CD4-positive, alpha-beta T cell treated with Interleukin-10 for 1 hour (primary cell): ENCODE measurements around the gene ABCA2.
"Not testable (repeated sequence)": the region's sequence is repeated elsewhere in the genome, so short reads cannot be mapped to it uniquely, and the experiment has no call there.

Source experiments
- DNase-seq: peaks from one replicate; pipeline ENCODE4 v3.0.0-alpha.2; 2020

The ABCA2 gene

DNA sequence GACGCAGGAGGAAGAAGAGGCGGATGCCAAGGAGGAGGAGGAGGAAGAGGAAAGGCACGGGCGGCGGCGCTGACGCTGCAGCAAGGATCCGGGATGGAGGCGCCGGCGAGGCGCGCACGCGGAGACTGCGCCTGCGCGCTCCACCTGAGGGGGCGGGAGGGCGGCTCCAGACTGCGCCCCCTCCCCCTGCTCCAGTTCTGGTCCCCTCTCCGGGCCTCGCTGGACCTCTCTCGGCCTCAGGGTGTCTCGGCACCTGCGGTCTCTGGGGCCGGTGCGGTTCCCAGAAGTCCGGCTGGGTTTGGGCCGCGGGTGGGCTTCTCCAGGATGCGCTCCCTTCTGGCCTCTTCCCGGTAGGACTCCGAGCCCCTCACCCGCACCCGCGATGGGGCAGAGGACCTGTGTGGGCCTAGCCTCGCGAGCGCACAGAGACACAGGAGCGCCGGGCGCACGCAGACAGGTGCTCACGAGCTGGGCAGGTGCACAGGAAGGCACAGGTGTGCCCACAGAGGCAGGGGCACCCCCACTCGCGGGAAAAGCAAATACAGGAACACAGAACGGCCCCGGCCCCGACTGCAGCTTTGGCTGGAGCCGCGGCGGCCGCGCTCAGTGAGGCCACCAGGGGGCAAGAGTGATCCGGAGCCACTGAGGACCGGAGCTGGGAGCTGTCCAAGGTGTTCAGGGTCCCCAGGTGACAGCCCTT, 18.2 kb upstream of the ABCA2 start, which contains the start of gene NPDC1:
TSS of gene NPDC1 (minus strand) at position 90 of the 700 bp plus-strand sequence. CDS start 188 bp downstream, outside the sequence.
- peak; percentile 86 for DNase-seq

DNA sequence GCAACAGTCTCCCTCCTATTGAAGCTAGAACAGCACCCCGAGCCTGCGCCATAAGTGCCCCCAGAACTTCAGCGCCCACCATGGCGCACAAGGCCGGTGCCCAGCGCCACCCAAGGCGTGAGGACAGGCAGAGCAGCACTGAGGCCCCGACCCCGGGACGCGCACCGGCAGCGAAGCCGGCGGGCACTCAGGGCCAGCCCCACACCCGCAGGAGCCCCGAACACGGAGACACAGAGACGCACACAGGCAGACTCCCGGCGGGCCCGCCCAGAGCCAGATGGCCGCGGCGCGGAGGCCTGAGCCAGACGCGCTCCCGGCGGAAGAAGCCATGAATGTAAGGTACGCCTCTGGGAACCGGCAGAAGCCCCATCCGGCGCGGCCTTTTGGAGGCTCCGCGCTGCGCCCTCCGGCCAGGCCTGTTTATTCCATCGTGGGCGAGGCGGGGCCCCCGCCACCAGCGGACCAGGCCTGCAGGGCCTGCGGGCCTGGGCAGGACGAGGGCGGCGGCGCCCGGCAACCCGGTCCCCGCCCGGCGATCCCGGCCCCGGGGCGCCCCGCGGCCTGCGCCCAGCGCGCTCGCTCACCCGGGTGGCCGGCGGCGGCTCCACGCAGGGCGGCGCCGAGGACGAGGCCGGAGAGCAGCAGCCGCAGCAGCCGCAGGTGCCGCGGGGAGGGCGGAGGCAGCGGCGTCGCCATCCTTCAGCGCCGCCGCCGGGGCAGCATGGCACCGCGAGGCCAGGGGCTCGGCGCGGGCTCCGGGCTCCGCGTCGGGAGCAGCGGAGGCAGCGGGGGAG, 17.5 kb upstream of the ABCA2 start:
- DNase-seq = no peak

DNA sequence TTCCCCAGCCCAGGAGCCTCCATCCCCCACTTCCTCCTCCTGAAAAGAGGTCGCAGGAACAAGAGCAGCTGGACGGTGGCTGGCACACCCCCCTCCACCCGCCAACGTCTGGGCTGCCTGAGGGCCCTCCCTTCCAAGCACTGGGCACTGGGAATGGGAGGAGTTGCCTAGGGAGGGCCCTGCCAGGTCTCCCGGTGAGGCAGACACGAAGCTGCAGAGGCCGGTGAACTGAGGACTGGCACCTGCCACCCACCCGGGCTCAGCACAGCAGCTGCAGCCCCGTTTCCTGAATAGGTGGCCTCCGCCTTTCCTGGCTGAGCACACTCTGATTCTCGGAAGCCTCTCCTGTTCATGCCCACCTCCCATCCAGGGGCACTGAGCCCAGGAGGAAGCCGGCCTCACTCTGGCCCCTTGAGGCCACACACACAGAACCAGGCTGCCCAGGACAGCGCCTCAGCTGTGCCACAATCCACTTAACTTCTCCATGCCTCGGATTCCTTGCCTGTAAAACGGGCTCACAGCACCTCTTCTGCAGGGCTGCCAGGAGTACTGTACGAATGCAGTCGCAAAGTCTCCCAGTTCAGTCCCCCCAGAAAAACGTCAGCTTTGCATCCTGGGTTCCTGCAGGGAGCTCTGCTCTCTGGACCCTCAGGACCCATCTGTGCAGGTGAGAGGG, 16.6 kb upstream of the ABCA2 start:
- no peak for DNase-seq

DNA sequence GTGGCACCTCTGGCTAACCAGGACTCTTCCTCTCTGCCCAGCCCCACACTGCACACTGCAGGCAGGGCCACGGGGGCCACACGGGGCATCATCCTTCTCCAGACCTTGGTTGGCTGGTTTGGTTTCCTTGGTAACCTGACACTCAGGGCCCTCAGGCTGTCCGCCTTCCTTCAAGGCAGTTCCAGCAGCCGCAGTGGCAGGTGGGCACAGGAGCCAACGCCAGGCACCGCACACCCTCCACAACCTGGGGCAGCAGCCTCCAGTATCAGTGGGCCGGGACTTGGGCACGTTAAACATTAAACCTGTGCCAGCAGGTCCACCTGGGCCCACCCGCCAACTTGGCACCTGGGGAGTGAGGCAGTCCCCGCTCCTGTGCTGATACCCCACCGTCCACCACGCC, 16.0 kb upstream of the ABCA2 start:
- DNase-seq = no peak

DNA sequence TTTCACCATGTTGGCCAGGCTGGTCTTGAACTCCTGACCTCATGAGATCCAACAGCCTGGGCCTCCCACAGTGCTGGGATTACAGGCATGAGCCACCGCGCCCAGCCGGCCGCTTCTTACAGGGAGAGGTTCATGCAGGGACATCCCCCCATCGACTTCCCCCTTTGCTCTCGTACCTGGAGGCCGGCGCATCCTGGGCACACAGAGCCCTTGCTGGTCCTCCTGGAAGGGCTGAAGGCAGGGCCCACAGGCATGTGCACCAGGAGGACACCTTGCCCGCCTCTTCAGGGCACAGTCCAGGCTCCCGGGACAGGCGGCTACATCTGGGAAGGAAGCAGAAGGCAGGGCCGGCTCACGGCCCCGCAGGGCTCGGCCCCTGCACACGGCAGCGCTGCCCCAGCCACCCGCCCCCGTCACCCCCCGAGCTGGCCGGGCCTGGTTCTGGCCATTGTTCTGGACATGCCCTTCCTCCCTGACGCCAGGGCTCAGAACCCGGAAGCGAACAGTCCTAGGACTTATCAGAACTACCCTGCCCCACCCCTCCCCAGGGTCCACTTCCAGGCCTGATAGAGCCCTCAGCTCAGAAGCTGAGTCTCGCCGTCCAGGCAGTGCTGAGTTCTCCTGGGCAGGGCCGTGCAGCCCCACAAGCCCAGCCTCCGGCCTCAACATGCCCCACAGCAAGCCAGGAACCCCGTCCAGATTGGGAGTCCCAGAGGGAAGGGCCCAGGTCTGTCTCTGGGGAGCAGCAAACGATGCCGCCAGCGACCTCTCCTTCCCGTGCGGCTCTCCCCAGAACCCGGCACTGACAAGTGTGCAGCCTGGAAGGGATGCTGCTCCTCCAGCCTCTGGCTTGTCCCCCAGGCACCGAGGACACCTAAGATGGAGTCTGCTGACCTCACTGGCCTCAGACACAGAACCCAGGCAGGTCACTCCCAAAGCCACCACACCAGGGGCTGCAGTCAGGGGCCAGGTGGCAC, 15.0 kb upstream of the ABCA2 start:
- DNase-seq = no peak

DNA sequence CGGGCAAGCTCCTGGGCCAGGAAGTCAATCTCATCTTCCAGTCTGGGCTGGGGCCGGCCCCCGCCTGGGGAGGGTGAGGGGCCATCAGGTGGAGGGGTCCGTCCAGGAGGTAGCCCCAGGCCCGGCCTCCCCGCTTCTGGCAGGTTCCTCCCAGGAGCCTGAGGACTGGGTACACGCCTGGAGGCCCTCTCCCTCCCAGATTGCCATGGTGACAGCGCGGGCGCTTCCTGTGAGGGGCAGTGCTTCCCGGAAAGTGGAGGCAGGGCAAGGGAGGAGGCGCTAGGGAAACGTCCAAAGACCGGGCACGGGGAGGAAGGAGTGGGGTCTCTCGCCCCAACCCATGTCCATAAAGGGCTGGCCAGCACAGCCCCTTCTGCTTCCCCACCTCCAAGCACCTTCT, 13.1 kb upstream of the ABCA2 start:
- DNase-seq = no peak

DNA sequence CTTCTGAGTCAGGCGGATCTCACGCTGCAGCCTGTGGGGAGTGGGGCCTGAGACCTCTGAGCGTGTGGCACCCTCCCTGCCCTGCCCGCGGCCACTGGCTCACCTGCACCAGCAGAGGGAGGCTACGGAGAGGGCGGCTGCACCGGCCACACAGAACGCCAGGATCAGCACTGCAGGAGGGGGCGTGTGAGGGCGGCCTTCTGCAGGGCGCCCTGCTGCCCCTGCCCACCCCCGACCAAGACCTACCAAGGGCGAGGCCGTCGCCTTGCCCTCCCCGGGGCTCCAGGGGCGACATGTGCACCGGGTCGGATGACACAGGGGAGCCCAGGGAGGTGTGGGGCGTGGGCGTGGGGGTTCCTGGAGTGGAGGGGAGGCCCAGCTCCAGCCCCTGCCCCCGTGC, 12.5 kb upstream of the ABCA2 start:
- no peak for DNase-seq

DNA sequence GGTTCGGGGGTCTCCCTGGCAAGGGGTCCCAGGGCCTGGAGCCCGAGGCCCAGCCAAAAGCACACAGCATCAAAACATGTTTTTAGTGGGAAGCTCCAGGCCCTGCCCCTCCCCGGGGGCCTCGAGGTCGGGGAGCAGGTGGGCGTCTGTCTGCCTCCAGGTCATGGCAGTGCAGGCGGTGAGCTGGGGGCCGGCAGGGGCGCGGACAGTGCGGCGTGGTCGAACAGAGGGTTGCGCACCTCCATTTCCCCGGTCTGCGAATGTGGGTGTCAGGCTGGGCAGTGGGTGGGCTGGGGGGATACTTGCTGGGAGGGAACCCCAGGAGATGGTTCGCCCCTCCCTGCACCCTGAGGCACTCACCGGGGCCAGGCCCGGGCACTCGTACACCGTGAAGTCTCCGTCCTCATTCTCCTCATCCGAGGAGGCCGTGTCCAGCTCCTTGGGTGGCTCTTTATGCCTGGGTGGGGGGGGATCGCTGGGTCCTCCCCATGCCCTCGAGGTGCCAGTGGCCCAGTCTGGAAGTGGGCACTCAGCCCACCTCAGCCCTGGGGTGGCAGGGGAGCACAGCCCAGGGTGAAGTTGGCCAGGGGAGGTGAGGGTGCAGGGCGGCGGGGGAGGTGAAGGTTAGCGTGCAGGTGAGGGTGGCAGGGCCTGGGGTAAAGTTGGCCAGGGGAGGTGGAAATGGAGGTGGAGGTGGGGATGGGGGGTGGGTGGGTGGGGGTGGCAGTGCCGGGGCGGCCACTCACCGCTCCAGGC, 11.8 kb upstream of the ABCA2 start:
- no peak for DNase-seq

DNA sequence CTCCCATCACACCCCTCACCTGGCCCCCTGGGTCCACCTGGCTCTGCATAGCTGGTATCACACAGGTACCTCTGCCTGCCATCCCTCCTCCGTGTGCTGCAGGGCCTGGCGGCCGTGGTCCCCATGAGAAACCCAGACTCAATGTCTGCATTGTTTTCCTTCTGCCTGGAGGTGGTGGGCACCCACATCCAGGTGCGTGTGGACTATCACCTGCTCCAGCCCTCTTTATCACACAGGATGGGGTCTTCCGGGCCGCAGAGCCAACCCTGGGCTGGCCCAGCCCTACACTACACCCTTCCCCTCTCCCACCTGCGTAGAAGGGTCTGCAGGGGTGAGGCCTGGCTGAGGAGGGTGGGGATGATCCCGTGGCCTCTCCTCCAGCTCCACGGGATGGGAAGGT, 10.9 kb upstream of the ABCA2 start:
- DNase-seq = no peak

DNA sequence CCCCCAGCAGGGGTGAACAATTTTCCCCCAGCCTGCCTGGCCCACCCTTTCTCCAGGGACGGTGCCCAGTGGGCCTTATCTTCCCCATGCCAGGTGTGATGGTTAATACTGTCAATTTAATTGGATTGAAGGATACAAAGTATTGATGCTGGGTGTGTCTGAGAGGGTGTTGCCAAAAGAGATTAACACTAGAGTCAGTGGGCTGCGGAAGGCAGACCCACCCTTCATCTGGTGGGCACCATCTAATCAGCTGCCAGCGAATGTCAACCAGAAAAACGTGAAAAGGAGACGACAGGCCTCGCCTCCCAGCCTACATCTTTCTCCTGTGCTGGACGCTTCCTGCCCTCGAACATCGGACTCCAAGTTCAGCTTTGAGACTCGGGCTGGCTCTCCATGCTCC, 9.4 kb upstream of the ABCA2 start:
- DNase-seq = no peak

DNA sequence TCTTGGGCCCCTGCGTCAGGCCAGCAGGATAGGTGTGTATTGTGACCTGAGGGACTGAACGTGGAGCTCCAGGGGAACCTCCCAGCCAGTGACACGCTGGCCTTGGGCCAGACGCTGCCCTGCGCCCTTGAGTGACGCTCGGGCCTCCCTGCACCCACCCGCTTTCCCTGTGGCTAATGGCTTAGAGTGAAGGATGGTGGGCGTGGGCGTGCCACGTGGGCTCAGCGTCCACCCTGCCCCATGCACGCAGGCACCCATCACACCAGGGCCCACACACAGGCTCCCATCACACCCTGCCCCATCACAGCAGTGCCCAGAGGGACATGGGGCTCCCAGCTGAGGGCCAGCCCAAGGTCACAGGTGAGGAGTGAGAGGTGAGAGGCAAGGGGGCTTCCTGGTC, 9.0 kb upstream of the ABCA2 start:
- DNase-seq = no peak

DNA sequence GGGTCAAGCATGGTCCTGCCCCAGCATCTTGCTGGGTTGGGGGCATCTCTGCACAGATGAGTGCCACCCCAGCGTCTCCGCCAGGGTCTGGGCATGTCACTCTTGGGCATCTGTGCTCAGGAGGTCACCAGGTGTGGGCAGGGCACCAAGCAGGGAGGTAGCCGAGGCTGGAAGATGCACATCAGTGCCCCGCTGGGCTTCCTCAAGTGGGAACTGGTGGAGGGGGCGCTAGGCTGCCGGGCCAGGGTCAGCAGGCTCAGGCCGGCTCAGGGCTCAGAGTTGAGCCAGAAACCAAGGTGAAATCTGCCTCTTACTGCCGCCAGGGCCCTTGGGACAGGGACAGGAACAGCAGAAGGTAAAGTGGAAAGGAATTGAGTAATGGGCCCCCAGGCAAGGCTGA, 7.9 kb upstream of the ABCA2 start:
- no peak for DNase-seq

DNA sequence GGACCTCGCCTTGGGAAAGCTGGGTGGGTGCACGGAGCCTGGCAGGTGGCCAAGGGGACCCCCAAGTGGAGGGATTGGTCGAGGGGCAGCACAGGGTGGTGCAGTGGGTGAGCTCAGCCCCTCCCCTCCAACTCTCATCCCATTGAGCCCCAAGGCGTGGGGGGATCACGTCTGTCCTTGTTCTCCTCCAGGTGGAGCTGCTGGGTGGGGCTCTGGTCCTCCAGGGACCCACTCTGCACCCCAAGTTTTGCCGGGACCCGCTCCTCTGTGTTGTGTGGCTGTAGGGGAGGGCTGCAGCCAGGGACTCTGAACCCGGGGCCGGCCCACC, 7.4 kb upstream of the ABCA2 start:
- DNase-seq = no peak

DNA sequence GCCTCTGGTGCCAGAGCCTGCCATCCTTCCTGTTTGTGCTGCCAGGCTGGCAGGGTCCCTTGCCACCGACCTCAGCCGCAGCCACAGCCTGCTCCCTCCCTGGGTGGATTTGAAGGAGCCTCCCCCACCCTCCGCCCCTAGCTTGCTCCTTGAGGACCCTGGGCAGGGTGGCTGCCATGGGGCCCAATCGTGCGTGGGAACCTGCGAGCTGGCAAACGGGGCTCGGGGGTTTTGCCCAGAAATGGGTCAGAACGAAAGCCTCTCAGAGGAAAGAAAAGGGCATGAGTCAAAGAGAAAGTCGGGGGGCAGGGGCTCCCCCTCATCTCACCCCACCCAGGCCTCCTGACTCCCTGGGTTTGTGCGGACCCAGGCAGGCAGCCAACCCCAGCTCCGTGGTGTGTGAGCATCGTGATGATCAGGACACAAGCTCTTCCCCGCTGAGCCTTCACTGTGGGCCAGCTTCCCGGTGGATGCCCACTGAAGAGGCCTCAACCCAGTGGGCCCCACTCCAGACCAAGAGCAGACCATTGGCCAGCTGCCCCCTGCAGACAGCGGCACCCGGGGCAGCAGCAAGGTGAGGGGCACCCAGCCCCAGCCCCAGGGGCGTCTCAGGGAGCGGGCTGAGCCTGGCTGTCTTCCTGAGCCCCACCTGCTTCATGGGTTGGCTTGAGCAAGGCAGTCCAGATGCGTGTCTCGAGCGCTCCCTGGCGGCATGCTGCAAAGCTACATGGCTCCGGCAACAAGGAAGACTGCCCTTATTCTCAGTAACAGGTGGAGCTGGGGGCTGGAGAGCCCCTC, 6.9 kb upstream of the ABCA2 start:
- DNase-seq = peak; percentile 89

DNA sequence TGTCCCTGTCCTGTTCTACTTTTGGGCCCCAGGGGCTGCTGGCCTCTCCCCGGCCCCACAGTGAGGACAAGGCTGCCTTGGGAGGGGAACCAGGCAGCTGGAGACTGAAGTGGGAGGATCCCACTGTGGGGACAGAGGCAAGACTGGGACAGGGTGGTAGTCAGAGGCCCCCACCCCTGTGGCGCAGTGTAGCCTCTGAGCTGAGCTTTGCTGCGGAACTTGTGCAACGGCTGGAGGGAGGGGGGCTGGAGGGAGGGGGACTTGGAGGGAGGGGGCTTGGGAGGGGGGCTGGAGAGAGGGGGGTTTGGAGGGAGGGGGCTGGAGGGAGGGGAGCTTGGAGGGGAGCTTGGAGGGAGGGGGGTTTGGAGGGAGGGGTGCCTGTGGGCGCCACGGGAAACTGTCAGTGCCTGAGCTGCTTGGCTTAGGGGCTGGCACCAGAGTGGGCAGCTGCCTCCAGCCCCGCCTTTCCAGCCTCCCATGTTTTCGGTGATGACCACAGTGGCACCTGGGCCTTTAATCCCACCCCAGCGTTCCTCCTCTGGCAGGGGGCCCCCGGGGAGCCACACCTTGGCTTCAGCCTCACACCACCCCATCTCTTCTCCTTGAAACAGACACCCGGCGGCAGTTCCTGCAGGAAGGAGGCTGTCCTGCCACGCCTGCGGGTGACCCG, 6.1 kb upstream of the ABCA2 start:
- DNase-seq = no peak

DNA sequence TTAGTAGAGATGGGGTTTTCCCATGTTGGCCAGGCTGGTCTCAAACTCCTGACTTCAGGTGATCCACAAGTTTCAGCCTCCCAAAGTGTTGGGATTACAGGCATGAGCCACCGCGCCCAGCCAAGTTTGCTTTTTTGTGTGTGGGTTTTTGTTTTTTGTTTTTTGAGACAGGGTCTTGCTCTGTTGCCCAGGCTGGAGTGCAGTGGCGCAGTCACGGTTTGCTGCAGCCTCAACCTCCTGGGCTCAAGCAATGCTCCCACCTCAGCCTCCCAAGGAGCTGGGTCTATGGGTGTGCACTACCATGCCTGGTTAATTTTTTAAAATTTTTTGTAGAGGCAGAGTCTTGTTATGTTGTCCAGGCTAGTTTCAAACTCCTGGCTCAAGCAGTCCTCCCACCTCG, 5.4 kb upstream of the ABCA2 start:
- not testable (repeated sequence) for DNase-seq

DNA sequence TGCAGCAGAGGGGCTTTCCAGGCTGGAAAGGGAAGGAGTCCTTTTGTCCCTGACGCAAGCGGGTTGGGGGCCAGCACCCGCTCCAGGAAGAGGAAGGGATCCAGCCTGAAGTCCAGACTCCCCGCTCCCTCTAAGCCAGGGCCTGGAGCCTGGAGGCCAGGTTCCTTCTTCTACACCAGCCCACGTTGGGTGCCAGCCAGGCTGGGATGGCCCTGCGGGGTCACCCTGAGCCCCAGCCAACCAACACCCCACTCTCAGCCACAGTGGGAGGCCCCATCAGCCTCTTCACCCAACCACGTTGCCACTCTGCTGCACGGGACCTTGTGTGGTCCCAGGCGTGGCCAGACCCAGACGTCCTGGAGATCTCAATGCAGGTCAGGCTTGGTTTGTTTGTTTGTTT, 4.8 kb upstream of the ABCA2 start:
- DNase-seq = no peak

DNA sequence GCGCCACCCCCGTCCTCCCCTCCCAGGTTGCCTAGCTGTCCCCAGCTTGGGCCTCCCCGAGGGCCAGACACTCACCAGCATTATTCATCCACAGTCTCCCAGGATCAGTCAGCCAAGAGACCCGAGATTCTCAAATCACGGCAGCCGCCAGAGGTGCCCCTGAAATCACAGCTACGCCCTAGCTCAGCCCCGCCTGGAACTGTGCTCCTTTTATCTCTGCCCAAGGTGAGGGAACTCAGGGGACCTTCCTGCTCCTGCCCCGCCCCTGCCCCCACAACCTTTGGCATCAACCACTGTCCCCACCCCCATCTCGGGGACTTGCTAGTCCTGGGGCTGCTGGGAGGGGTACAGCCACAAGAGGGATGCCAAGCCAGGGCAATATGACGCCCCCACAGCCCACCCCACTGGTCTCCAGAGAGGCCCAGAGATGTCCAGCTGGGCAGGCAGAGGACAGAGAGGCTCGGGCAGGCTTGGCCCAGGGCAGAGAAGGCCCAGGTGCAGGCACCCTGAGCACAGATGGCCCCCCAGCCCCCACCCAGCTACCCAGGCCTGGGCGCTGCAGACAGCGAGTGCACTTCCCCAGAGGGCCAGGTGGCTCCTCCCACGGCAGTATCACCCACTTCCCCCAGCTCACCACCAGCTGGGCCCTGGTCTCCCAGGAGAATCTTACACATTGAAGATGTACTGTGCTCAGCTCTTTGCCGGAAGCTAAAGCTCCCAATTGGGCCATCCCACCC, 4.0 kb upstream of the ABCA2 start, which contains the start of gene FUT7:
TSS of gene FUT7 (minus strand) at position 185 of the 737 bp plus-strand sequence. CDS start at position 88, 97 bp downstream.
- peak; percentile 54 for DNase-seq
